Kidney epithelial cell (primary cell): Measurements from ENCODE around the gene GPR156. TPM values are rescaled to one million over a fixed set of nuclear protein-coding genes. Genes with fewer than 3 reads are reported as not detected.

ENCODE experiments used
- DNase-seq: peaks from one replicate; pipeline ENCODE4 v3.0.0-alpha.2; 2010; ENCODE audit warnings: low read depth
- H3K27me3 ChIP-seq: 2 replicates; pipeline ENCODE4 v1.6.0; 2011; ENCODE audit warnings: low read length; ENCODE audit not compliant: control insufficient read depth, insufficient read depth
- H3K36me3 ChIP-seq: 2 replicates; pipeline ENCODE4 v1.5.1; 2011; ENCODE audit warnings: low read length; ENCODE audit not compliant: control insufficient read depth, insufficient read depth
- H3K4me3 ChIP-seq: 2 replicates; pipeline ENCODE4 v1.5.1; 2011; ENCODE audit warnings: low read depth, mild to moderate bottlenecking, control low read depth, low read length
- total RNA-seq: library from RNA; depleted of rRNA; stranded (reverse); fragments of >200 nt; gene quantifications from 2 replicates; pipeline ENCODE4 v1.2.3, GENCODE V29; 2015
- TF ChIP-seq, protein P1 (sequence below): IDR thresholded peaks from 2 replicates; pipeline ENCODE4 v1.5.1; 2011; ENCODE audit warnings: mild to moderate bottlenecking, moderate library complexity, low read length, control low read depth, inconsistent platforms; ENCODE audit not compliant: insufficient read depth, poor library complexity, severe bottlenecking

Gene GPR156
- total RNA-seq, 1 donor from 2014 or later = 0.63 TPM

DNA sequence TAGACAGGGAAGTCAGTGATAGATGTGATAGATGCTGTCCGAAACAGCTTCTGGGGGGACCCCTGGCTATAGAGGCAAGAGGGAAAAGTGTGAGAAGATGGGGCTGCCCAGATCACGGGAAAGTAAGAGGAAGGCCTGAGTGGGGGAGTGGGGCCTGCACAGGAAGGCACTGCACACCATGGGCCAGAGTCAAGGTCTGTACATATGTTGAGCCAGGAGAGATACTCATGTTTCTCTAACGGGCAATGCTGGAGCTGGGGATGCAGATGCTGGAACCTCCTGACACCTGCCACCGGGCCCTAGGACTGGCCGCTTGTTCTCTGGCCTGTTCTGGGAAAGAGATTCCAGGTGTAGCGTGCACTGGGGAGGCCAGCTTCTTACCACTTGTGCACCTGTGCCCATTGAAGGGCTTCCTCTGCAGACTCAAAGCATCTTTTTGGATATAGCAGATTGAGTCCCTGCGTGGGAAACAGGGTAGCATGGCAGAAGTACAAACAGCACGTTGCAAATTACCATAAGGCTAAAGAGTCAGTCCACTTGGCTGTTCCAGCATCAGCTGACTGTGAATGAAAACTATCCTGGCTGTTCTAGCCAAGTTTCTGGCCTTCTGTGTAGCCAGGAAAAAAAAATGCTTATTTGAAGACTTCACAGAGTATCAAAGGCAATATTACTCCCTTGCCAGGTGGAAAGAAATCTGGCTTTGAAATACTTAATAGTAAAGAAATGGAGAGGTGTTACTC is 113.7 kb downstream of the GPR156 start:
- no peaks in the 10 kb centered on the region for H3K36me3 ChIP-seq
- TF ChIP-seq, protein P1, sequence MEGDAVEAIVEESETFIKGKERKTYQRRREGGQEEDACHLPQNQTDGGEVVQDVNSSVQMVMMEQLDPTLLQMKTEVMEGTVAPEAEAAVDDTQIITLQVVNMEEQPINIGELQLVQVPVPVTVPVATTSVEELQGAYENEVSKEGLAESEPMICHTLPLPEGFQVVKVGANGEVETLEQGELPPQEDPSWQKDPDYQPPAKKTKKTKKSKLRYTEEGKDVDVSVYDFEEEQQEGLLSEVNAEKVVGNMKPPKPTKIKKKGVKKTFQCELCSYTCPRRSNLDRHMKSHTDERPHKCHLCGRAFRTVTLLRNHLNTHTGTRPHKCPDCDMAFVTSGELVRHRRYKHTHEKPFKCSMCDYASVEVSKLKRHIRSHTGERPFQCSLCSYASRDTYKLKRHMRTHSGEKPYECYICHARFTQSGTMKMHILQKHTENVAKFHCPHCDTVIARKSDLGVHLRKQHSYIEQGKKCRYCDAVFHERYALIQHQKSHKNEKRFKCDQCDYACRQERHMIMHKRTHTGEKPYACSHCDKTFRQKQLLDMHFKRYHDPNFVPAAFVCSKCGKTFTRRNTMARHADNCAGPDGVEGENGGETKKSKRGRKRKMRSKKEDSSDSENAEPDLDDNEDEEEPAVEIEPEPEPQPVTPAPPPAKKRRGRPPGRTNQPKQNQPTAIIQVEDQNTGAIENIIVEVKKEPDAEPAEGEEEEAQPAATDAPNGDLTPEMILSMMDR = no peak
- DNase-seq = no peak

DNA sequence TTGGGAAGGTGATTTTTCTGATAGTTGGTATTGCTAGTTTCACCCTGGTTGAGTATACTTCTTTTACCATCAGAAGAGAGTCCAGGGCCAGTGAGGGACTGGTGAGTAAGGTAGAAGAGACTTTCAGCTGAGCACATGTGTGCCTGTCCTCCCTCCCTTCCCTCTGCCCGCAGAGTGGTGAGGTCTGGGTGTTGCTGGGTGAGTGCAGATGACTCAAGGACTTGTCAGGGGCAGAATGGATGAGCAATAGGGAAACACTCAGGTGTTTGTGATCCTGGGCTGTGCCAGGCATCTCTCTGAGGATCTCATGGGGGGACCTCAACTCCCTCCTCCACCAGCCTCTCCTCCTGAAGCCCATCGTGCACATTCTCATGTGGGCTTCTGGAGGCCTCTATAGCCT is 114.8 kb downstream of the GPR156 start:
- no peak overlapping the region for H3K4me3 ChIP-seq
- no peaks in the 10 kb centered on the region for H3K36me3 ChIP-seq
- H3K27me3 ChIP-seq = no peaks in the 10 kb centered on the region
- TF ChIP-seq, protein P1 = no peak
- DNase-seq = peak; percentile 91

More for the DNA sequence above, 113.7 kb downstream of the GPR156 start:
- H3K27me3 ChIP-seq = no peaks in the 10 kb centered on the region
- no peak overlapping the region for H3K4me3 ChIP-seq

DNA sequence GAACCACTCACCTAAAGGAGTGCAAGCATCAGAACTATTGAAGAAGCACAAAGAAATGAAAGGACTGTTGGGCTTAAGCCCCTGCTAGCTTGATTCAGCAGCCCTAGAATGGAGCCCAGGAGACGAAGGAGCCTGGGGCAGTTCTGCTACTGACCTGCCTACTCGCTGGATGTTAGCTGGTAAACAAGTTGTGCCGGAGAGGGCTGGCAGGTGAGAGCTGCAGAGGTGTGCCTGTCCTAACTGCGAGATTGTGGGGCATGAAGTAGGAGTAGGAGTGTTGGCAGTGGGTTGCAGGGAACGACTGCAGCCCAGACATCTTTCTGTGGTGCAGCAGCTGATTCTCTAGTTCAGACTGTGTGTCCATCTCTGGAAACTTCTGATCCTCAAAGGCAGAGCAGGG is 115.6 kb downstream of the GPR156 start:
- Histone ChIP-seq H3K4me3 (no peak overlapping the region), H3K27me3 (no peaks in the 10 kb centered on the region), H3K36me3 (no peaks in the 10 kb centered on the region)
- DNase-seq = no peak
- TF ChIP-seq, protein P1 = no peak

DNA sequence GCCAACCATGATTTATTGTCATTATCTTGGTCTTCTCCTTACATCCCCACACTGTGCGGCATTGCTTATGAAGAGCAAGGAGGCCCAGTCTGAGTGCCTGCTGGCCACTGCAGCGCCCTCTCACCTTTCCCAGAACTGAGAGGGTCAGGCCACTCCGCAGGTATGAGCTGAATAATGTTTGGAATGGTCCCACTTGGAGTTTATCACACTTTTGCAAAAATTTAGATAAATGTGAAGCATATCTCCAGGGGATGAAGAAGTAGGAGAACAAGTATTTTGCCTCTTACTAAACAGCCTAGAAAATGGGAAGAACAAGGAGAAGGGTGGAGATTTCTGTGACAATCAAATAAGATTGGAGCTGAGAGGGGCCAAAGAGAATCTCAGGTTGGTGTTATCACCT is 116.4 kb downstream of the GPR156 start:
- Histone ChIP-seq H3K4me3 (no peak overlapping the region), H3K36me3 (no peaks in the 10 kb centered on the region), H3K27me3 (no peaks in the 10 kb centered on the region)
- TF ChIP-seq, protein P1 = no peak
- no peak for DNase-seq

DNA sequence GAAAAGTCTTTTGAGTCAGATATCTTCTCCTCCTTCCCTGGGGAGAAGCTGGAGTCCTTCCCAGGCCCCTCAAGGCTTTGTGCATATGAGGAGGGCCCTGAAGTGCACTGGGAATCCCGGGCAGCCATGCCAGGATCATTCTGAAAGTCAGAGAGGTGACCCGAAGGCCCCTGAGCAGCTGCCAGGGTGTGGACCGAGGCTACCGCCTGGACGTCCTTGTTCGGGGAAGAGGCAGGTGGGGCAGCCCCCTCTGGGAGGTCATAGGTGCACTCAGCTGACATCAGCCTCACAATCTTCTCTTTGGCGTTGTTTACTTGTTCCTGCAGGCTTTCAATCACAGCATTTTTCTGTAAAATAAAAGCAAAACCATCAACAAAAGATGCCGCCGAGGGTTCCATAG is 117.0 kb downstream of the GPR156 start:
- Histone ChIP-seq H3K27me3 (no peaks in the 10 kb centered on the region), H3K4me3 (no peak overlapping the region), H3K36me3 (no peaks in the 10 kb centered on the region)
- DNase-seq = no peak
- TF ChIP-seq, protein P1 = no peak

DNA sequence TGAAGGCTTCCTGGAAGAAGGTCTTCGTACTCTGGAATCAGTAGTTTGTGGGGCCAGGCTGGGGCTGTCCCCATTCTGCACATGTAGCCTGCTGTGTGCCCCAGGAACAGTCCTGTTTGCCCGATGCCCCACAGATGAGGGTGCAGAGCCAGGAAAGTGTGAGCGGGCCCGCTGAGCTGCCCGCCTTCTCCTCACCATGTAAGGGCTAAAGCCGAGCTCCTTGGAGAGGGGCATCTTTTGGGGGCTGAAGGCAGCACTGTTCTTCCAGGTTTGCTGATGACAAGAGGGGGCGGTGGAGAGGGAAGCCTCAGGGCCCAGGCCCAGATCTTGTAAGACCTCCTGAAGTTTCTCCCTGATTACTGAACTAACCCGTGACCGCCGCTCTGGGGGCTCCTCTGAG is 117.5 kb downstream of the GPR156 start:
- H3K27me3 ChIP-seq = no peaks in the 10 kb centered on the region
- no peak for DNase-seq
- no peak overlapping the region for H3K4me3 ChIP-seq
- TF ChIP-seq, protein P1 = no peak
- no peaks in the 10 kb centered on the region for H3K36me3 ChIP-seq
